Measurements from ENCODE around the gene GARNL3. TPM values are rescaled to one million over a fixed set of nuclear protein-coding genes. Genes with fewer than 3 reads are reported as not detected.
A peak's percentile ranks its signal among the peaks of the same experiment; 100 is the strongest.

Gene GARNL3
- total and polyA plus RNA-seq, 2 of the 13 experiments (the other 11 are each of a cell fraction or from before 2014, with no cell fraction given): 3.9 to 11.0 TPM

DNA sequence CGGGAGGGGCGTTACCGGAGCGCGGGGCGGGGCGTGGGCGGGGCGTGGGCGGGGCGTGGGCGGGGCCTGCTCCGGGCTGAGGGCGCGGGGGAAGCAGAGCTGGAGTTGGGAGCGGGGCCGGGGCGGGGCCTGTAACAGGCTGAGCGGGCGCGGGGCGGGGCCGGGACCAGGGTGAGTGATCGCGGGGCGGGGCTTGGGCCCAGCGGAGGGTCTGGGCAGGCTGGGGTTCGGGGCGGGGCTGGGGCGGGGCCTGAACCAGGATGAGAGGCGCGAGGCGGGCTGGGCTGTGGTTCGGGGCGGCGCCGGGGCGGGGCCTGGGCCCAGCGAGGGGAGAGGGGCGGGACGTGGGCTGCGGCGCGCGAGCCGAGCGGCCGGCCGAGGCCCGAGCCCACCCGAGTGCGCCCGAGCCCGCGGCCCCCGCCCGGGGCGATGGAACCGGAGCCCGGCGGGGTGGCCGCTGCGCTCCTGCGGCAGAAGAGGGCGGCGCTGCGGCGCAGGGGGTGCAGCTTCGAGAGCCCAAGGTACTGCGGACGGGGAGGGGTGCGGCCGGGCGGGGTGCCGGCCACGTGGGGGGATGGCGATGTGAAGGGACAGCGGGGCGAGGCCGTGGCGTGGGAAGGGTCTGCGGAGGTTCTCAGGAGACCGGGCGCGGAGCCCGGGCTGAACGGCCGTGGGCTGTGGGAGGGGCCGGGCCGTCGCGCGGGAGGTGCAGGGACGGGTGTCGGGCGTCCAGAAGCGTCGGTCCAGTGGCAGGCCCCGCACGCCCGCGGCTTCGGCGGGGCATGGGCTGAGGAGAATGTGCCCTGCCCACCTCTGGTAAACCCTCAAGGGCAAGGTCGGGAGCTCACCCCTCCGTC lies 39.5 kb upstream of the GARNL3 start (continued):
- TF ChIP-seq, protein P1, sequence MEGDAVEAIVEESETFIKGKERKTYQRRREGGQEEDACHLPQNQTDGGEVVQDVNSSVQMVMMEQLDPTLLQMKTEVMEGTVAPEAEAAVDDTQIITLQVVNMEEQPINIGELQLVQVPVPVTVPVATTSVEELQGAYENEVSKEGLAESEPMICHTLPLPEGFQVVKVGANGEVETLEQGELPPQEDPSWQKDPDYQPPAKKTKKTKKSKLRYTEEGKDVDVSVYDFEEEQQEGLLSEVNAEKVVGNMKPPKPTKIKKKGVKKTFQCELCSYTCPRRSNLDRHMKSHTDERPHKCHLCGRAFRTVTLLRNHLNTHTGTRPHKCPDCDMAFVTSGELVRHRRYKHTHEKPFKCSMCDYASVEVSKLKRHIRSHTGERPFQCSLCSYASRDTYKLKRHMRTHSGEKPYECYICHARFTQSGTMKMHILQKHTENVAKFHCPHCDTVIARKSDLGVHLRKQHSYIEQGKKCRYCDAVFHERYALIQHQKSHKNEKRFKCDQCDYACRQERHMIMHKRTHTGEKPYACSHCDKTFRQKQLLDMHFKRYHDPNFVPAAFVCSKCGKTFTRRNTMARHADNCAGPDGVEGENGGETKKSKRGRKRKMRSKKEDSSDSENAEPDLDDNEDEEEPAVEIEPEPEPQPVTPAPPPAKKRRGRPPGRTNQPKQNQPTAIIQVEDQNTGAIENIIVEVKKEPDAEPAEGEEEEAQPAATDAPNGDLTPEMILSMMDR (CRISPR knock-in tag; IDR thresholded peaks at IDR 0.05): peak; percentile 11; the same call in 1 of the 2 replicates
- TF ChIP-seq KDM5B (CRISPR knock-in tag; IDR thresholded peaks at IDR 0.05; ENCODE audit: borderline replicate concordance) (peak; percentile 25; the same call in 1 of the 2 replicates), BORCS8-MEF2B (CRISPR knock-in tag; IDR thresholded peaks at IDR 0.05) (0 out of 2 replicates have a peak, but pooled peaks have one; percentile 62), ZNF83 (CRISPR knock-in tag; IDR thresholded peaks at IDR 0.05; ENCODE audit: borderline replicate concordance) (0 out of 2 replicates have a peak, but pooled peaks have one; percentile 31), ZSCAN25 (CRISPR knock-in tag; IDR thresholded peaks at IDR 0.05) (peak; percentile 96), KDM2A (CRISPR knock-in tag; IDR thresholded peaks at IDR 0.05; ENCODE audit: borderline replicate concordance, low read depth) (no peak), POGK (CRISPR knock-in tag; conservative IDR thresholded peaks at IDR 0.05) (0 out of 2 replicates have a peak, but pooled peaks have one; percentile 26), ZFY (CRISPR knock-in tag; IDR thresholded peaks at IDR 0.05) (peak; percentile 53), HOXA3 (CRISPR knock-in tag; IDR thresholded peaks at IDR 0.05) (peak; percentile 16; the same call in 1 of the 2 replicates), ZNF30 (CRISPR knock-in tag; IDR thresholded peaks at IDR 0.05) (no peak), ZNF891 (CRISPR knock-in tag; IDR thresholded peaks at IDR 0.05) (0 out of 2 replicates have a peak, but pooled peaks have one; percentile 23), SAP130 (CRISPR knock-in tag; IDR thresholded peaks at IDR 0.05; ENCODE audit: low read depth) (peak; percentile 48; the same call in 1 of the 2 replicates), MYC (CRISPR knock-in tag; IDR thresholded peaks at IDR 0.05; ENCODE audit: borderline replicate concordance) (peak; percentile 60; the same call in 1 of the 2 replicates), TAF1 (CRISPR knock-in tag; IDR thresholded peaks at IDR 0.05) (peak; percentile 12; the same call in 1 of the 2 replicates), GABPB1 (CRISPR knock-in tag; IDR thresholded peaks at IDR 0.05) (peak; percentile 50; the same call in 1 of the 2 replicates), KLF13 (CRISPR knock-in tag; IDR thresholded peaks at IDR 0.05) (0 out of 2 replicates have a peak, but pooled peaks have one; percentile 33), ZNF761 (CRISPR knock-in tag; conservative IDR thresholded peaks at IDR 0.05) (no peak), CBX2 (IDR thresholded peaks at IDR 0.05; ENCODE audit: low read depth, low read length) (no peak), CBX2 (CRISPR knock-in tag; IDR thresholded peaks at IDR 0.05; ENCODE audit: low read depth) (no peak)
- TF ChIP-seq, protein P2, sequence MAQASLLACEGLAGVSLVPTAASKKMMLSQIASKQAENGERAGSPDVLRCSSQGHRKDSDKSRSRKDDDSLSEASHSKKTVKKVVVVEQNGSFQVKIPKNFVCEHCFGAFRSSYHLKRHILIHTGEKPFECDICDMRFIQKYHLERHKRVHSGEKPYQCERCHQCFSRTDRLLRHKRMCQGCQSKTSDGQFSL (CRISPR knock-in tag; IDR thresholded peaks at IDR 0.05): 0 out of 2 replicates have a peak, but pooled peaks have one; percentile 53
- TF ChIP-seq, protein P3, sequence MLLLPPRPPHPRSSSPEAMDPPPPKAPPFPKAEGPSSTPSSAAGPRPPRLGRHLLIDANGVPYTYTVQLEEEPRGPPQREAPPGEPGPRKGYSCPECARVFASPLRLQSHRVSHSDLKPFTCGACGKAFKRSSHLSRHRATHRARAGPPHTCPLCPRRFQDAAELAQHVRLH (CRISPR knock-in tag; IDR thresholded peaks at IDR 0.05; ENCODE audit: borderline replicate concordance, low read depth): no peak
